AG04449 (cell line): ENCODE data around the gene C11orf58.

Experiments
- CTCF ChIA-PET: fragments of 350-600 bp; formaldehyde crosslinking; extraction: SDS; loops from one replicate; lab custom pipeline; 2021; ENCODE audit warnings: antibody characterized with exemption; lab: Yijun Ruan, JAX
- POLR2A ChIA-PET: fragments of 400-600, 350-600 bp; formaldehyde crosslinking; extraction: SDS; loops from one replicate; lab custom pipeline; 2020; ENCODE audit warnings: antibody characterized with exemption, inconsistent platforms; lab: Yijun Ruan, JAX
- DNase-seq: peaks from one replicate; pipeline ENCODE4 v3.0.0-alpha.2; 2010; ENCODE audit warnings: low read depth, low spot score
- H3K4me3 ChIP-seq: 2 replicates; pipeline ENCODE4 v1.5.1; 2011; ENCODE audit warnings: low read depth, mild to moderate bottlenecking, control low read depth, low read length
- CTCF ChIP-seq: IDR thresholded peaks from one replicate; pipeline ENCODE4 v1.5.1; 2011; ENCODE audit warnings: mild to moderate bottlenecking, moderate library complexity, low read length, control low read depth, inconsistent platforms; ENCODE audit not compliant: insufficient read depth; ENCODE audit errors: missing control alignments

The C11orf58 gene

GRCh38 chr11:16799890-16800289 is 61.4 kb downstream of the C11orf58 start:
- ChIA-PET CTCF (interaction anchor here (0.9 to 2.1 kb wide), 3 partner anchors 9 to 15 kb away, joined by 3 to 12 read pairs (median 4); no protein-coding TSS in a partner anchor), POLR2A (no interaction called here)
- DNase-seq = no peak
- no peak overlapping the region for H3K4me3 ChIP-seq
- TF ChIP-seq CTCF = no peak

DNA sequence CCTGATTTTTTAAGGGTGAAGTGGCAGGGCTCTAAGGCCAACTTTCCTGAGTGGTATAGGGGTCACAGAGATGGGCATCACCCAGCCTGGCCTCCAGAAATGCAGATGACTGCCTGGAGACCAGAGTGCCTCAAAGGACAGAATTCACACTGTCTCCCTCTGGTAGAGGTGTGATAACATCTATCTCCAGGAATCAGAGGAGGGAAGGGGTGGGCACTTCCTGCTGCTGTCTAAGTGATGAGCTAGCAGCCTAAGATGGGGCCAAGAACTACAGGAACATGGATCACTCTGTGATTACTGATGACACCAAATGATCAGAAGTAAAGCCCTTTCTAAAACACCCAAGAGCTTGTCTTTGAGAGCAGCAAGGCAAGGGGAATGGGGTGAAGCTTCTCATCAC is 61.9 kb downstream of the C11orf58 start:
- no peak for TF ChIP-seq CTCF

DNA sequence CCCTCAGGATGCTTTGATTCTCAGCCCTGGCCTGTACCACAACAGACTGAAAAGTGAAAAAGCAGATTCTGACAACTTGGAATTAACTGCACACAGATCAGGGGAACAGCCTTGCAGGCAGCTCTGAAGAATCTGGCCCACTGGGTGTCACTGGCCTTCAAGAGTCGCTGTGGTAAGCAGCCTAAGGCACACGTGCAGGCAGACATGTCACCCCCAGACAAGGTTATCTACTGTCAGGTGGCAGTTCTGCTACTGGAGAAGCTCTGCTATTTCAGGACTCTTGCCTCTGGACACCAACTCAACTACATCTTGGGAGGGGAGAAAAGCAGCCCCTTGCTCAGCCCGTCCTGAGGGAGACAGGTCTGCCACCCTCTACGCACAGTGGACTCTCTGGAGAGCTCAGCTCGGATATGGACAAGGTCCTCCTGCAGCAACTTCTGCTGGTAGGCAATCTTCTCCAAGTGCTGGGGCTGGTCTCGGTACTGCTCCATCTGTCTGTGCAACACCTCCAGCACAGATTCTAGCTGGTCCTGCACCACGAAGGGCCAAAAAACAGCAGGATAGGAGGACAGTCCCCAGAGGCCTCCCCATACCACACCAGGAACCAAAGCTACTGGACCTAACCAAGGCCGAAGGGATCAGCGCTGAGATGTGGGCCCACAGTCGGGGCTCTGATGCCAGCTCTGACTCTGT is 63.0 kb downstream of the C11orf58 start:
- no peak for DNase-seq
- POLR2A ChIA-PET = no interaction called here
- no peak for TF ChIP-seq CTCF

More for the DNA sequence above, 61.9 kb downstream of the C11orf58 start:
- DNase-seq = no peak
- POLR2A ChIA-PET = no interaction called here
- H3K4me3 ChIP-seq = no peak overlapping the region
- CTCF ChIA-PET = interaction anchor here (0.9 to 2.8 kb wide), 5 partner anchors 8 to 20 kb away, joined by 3 to 14 read pairs (median 7); no protein-coding TSS in a partner anchor

DNA sequence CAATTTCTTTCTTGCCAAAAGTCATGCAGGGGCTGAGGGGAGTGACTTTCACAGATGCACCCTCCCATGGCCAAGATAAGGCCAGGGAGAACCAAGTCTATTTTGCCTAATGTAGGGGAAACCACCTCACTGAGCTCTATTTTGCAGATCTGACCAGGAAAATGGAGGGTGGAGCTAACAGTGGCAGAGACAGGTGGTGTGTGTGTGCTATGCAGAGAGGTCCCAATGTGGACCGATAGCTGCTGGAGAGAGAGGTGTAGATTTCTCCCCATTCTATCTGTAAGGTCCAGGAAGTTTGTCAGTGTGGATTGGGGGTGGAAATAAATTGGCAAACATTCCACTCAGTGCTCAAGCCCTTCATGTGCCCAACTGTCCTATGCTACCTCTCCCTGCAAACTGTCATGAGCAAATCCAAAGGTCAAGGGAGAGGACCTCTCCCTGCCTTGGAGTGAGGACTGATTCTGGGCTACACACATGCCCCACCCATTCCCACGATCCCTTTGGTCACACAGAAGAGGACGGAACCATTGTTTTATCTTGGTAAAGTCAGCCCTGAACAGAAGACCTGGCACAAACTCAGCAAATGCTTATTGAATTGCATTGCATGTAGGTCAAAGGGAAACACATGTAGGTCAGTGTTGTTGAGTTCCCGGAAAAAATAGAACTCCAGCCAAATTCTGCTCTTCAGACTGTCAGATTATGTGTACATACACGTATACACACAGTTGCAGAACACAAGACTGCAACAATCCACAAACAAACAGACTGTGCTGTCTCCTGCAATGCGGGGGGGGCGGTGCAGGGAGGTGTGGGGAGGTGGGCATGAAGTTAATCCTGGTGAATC is 65.9 kb downstream of the C11orf58 start:
- no peak overlapping the region for H3K4me3 ChIP-seq
- POLR2A ChIA-PET = no interaction called here
- no peak for TF ChIP-seq CTCF
- CTCF ChIA-PET = interaction anchor here (0.9 to 1.5 kb wide), 5 partner anchors 16 to 258 kb away, joined by 3 to 6 read pairs (median 4); no protein-coding TSS in a partner anchor
- DNase-seq = no peak

More for the DNA sequence above, 63.0 kb downstream of the C11orf58 start:
- CTCF ChIA-PET = interaction anchor here (1.0 to 2.8 kb wide), 6 partner anchors 9 to 19 kb away, joined by 3 to 14 read pairs (median 6); no protein-coding TSS in a partner anchor
- H3K4me3 ChIP-seq = no peak overlapping the region

DNA sequence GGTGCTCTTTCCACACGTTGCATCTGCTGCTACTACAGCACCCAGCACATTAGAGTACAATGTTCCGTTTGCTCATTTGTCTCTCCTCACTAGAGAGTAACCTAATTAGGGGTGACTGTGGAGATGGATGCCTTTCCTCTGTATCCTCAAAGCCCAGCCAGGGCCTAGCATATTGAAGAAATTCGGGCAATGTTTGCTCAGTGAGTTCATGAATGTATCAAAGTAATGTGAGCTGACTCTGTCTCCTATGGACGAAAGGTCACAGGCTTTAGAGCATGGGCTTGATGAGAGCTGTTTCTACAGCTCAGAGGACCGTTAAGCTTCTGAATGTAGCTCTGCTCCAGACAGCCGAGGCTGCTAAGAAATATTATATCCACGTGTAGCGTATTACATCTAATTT is 67.5 kb downstream of the C11orf58 start:
- POLR2A ChIA-PET = no interaction called here
- CTCF ChIA-PET = interaction anchor here (0.6 to 6.8 kb wide), 5 partner anchors 14 to 257 kb away, joined by 3 to 61 read pairs (median 5); no protein-coding TSS in a partner anchor
- DNase-seq = no peak
- no peak overlapping the region for H3K4me3 ChIP-seq
- TF ChIP-seq CTCF = no peak

GRCh38 chr11:16806791-16807190 is 68.3 kb downstream of the C11orf58 start:
- H3K4me3 ChIP-seq = no peak overlapping the region
- no peak for DNase-seq
- no peak for TF ChIP-seq CTCF
- ChIA-PET CTCF (interaction anchor here (1.2 to 6.8 kb wide), 4 partner anchors 14 to 256 kb away, joined by 3 to 61 read pairs (median 8); no protein-coding TSS in a partner anchor), POLR2A (no interaction called here)
